DND-41 (cell line): Measurements from ENCODE around the gene KLHL14.

Experiments used
- ATAC-seq: fragments of 200-7000 bp; cut with Tn5 transposase; 3 replicates; pipeline ENCODE4 v1.9.1; 2021; ENCODE audit warnings: low read depth; ENCODE audit not compliant: insufficient read depth
- DNase-seq: peaks from one replicate; pipeline ENCODE4 v3.0.0-alpha.2; 2020
- H2AFZ ChIP-seq: 2 replicates; pipeline ENCODE4 v1.6.0; 2012; ENCODE audit warnings: low read depth, low read length
- H3K27ac ChIP-seq: 2 replicates; pipeline ENCODE4 v1.5.1; 2012; ENCODE audit warnings: low read length, inconsistent platforms
- H3K27me3 ChIP-seq: fragments of 200-600 bp; sonication (generic); 2 replicates; pipeline ENCODE4 v1.6.0; 2012; ENCODE audit warnings: low read length, mild to moderate bottlenecking, inconsistent platforms; ENCODE audit not compliant: insufficient read depth, poor library complexity
- H3K36me3 ChIP-seq: 2 replicates; pipeline ENCODE4 v1.5.1; 2012; ENCODE audit warnings: low read length, inconsistent platforms; ENCODE audit not compliant: insufficient read depth
- H3K4me1 ChIP-seq: 2 replicates; pipeline ENCODE4 v1.5.1; 2012; ENCODE audit warnings: mild to moderate bottlenecking, low read length; ENCODE audit not compliant: insufficient read depth
- H3K4me2 ChIP-seq: 2 replicates; pipeline ENCODE4 v1.6.0; 2012; ENCODE audit warnings: mild to moderate bottlenecking, moderate library complexity, low read length, inconsistent platforms; ENCODE audit not compliant: insufficient read depth
- H3K4me3 ChIP-seq, 2 experiments: fragments of 200-600 bp in 1 of 2; shearing (Covaris generic) in 1 of 2; 2 replicates each; pipeline ENCODE4 v1.5.1; 2012 to 2016; ENCODE audit warnings: inconsistent platforms in 2 of 2, low read length in 2 of 2, mild to moderate bottlenecking in 2 of 2, low read depth in 1 of 2, moderate library complexity in 1 of 2
- H3K79me2 ChIP-seq: 2 replicates; pipeline ENCODE4 v1.6.0; 2012; ENCODE audit warnings: low read length, inconsistent platforms; ENCODE audit not compliant: insufficient read depth
- H3K9ac ChIP-seq: 2 replicates; pipeline ENCODE4 v1.6.0; 2012; ENCODE audit warnings: low read depth, mild to moderate bottlenecking, inconsistent platforms, low read length, moderate library complexity
- H3K9me3 ChIP-seq: 2 replicates; pipeline ENCODE4 v1.5.1; 2012; ENCODE audit warnings: low read length, moderate library complexity, mild to moderate bottlenecking, inconsistent platforms; ENCODE audit not compliant: insufficient read depth, severe bottlenecking
- H4K20me1 ChIP-seq: 2 replicates; pipeline ENCODE4 v1.6.0; 2012; ENCODE audit warnings: low read length; ENCODE audit not compliant: insufficient read depth
- CTCF ChIP-seq: IDR thresholded peaks from 2 replicates; pipeline ENCODE4 v1.5.1; 2012; ENCODE audit warnings: borderline replicate concordance, low read length, moderate library complexity, mild to moderate bottlenecking; ENCODE audit not compliant: poor library complexity, severe bottlenecking; ENCODE audit errors: extremely low read depth
- EZH2 ChIP-seq: IDR thresholded peaks from 3 replicates; pipeline ENCODE4 v1.6.1; 2012; ENCODE audit warnings: borderline replicate concordance, low read depth, mild to moderate bottlenecking, moderate library complexity, low read length, inconsistent platforms; ENCODE audit not compliant: severe bottlenecking

The KLHL14 gene

GRCh38 chr18:32696376-32696775, 76.4 kb downstream of the KLHL14 start:
- ATAC-seq = no peak
- no peak for DNase-seq

DNA sequence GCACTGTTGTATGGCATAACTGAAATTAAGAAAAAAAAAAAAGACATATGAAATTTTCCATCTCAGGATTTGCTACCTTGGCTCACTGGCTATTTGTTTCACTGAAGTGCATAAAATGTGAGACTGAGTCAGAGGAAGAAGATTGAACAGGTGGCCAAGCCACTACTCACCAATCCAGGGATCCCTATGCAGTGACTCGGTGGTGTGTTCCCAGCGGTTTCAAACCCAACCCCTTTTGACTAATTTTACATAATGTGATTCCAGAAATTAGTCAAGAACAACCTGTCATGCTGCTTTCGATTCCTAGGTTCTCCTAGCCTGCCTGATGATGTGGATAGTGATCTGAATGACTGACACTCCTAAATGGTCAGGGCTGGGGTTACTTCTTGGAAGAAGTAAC, 77.3 kb downstream of the KLHL14 start:
- H3K4me3 ChIP-seq = no peak overlapping the region
- no peak overlapping the region for H3K9ac ChIP-seq
- no peak overlapping the region for H3K27ac ChIP-seq
- H4K20me1 ChIP-seq = no peaks in the 10 kb centered on the region
- DNase-seq = no peak
- H3K27me3 ChIP-seq = no peaks in the 10 kb centered on the region
- H3K9me3 ChIP-seq = no peaks in the 10 kb centered on the region
- no peaks in the 10 kb centered on the region for H3K79me2 ChIP-seq
- no peaks in the 10 kb centered on the region for H3K4me1 ChIP-seq
- H2AFZ ChIP-seq = no peak overlapping the region
- TF ChIP-seq CTCF = no peak
- no peak for TF ChIP-seq EZH2
- ATAC-seq = no peak
- H3K36me3 ChIP-seq = no peaks in the 10 kb centered on the region
- H3K4me2 ChIP-seq = no peak overlapping the region

More at GRCh38 chr18:32696376-32696775, 76.4 kb downstream of the KLHL14 start:
- Histone ChIP-seq H3K79me2 (no peaks in the 10 kb centered on the region), H3K27ac (no peak overlapping the region), H3K36me3 (no peaks in the 10 kb centered on the region), H2AFZ (no peak overlapping the region), H4K20me1 (no peaks in the 10 kb centered on the region), H3K9me3 (no peaks in the 10 kb centered on the region), H3K4me1 (no peaks in the 10 kb centered on the region), H3K27me3 (no peaks in the 10 kb centered on the region), H3K9ac (no peak overlapping the region), H3K4me3 (no peak overlapping the region), H3K4me2 (no peak overlapping the region)
- TF ChIP-seq EZH2 = no peak
- no peak for TF ChIP-seq CTCF

GRCh38 chr18:32688821-32689220, 84.0 kb downstream of the KLHL14 start:
- Histone ChIP-seq H3K4me3 (no peak overlapping the region), H3K27ac (no peak overlapping the region), H3K9ac (no peak overlapping the region), H3K4me1 (no peaks in the 10 kb centered on the region), H4K20me1 (no peaks in the 10 kb centered on the region), H3K27me3 (no peaks in the 10 kb centered on the region), H3K9me3 (no peaks in the 10 kb centered on the region), H2AFZ (no peak overlapping the region), H3K36me3 (no peaks in the 10 kb centered on the region), H3K79me2 (no peaks in the 10 kb centered on the region), H3K4me2 (no peak overlapping the region)
- ATAC-seq (no peak), DNase-seq (no peak)
- TF ChIP-seq CTCF = no peak
- no peak for TF ChIP-seq EZH2

DNA sequence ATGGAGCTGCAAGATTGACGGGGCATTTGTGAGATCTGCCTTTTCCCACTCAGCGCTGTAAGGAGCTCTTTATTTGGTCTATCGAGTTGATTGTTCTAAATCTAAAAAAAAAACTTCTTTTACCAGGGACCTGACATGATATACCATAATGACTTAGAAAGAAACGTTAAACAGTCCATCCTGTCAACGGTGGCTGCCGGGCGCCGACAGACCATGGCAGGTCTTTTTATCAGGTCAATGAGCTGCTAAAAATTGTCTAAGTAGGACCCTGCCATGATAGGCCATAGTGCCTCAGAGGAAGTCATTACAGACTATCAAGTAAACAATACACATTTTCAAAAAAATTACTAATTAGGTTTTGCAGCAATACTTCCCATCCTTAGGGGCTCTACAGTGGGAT, 87.9 kb downstream of the KLHL14 start:
- Histone ChIP-seq H2AFZ (no peak overlapping the region), H3K9me3 (no peaks in the 10 kb centered on the region), H3K27ac (no peak overlapping the region), H4K20me1 (no peaks in the 10 kb centered on the region), H3K27me3 (no peaks in the 10 kb centered on the region), H3K79me2 (no peaks in the 10 kb centered on the region), H3K4me1 (no peaks in the 10 kb centered on the region), H3K9ac (no peak overlapping the region), H3K4me2 (no peak overlapping the region), H3K36me3 (no peaks in the 10 kb centered on the region), H3K4me3 (no peak overlapping the region)
- DNase-seq (no peak), ATAC-seq (no peak)
- TF ChIP-seq EZH2 (no peak), CTCF (no peak)
